HEK293 (cell line): ENCODE data around the gene PPP1R18.

Source experiments
- AEBP2 ChIP-seq: fragments of 450-650 bp; formaldehyde crosslinking; IDR thresholded peaks from 2 replicates; pipeline ENCODE4 v1.5.1; 2016; ENCODE audit warnings: missing biosample characterization, missing genetic modification characterization, borderline replicate concordance
- BCL11B ChIP-seq: fragments of 450-650 bp; formaldehyde crosslinking; IDR thresholded peaks from 2 replicates; pipeline ENCODE4 v1.5.1; 2016; ENCODE audit warnings: low read depth, missing biosample characterization, missing genetic modification characterization
- GFI1B ChIP-seq: fragments of 450-650 bp; formaldehyde crosslinking; IDR thresholded peaks from 2 replicates; pipeline ENCODE4 v1.5.1; 2016; ENCODE audit warnings: missing biosample characterization, missing genetic modification characterization
- KLF7 ChIP-seq: fragments of 450-650 bp; formaldehyde crosslinking; IDR thresholded peaks from 2 replicates; pipeline ENCODE4 v1.5.1; 2016; ENCODE audit warnings: missing biosample characterization, missing genetic modification characterization, borderline replicate concordance
- KLF9 ChIP-seq: fragments of 450-650 bp; formaldehyde crosslinking; IDR thresholded peaks from 2 replicates; pipeline ENCODE4 v1.5.1; 2016; ENCODE audit warnings: missing biosample characterization, missing genetic modification characterization, low read depth
- MYNN ChIP-seq: fragments of 450-650 bp; formaldehyde crosslinking; IDR thresholded peaks from 2 replicates; pipeline ENCODE4 v1.5.1; 2016; ENCODE audit warnings: missing biosample characterization, missing genetic modification characterization, borderline replicate concordance
- MZF1 ChIP-seq: fragments of 450-650 bp; formaldehyde crosslinking; IDR thresholded peaks from 2 replicates; pipeline ENCODE4 v1.5.1; 2017; ENCODE audit warnings: missing biosample characterization, missing genetic modification characterization, borderline replicate concordance
- PRDM4 ChIP-seq: fragments of 450-650 bp; formaldehyde crosslinking; IDR thresholded peaks from 2 replicates; pipeline ENCODE4 v1.5.1; 2017; ENCODE audit warnings: missing biosample characterization, missing genetic modification characterization
- PRDM6 ChIP-seq: fragments of 450-650 bp; formaldehyde crosslinking; IDR thresholded peaks from 2 replicates; pipeline ENCODE4 v1.5.1; 2017; ENCODE audit warnings: missing biosample characterization, missing genetic modification characterization
- SALL2 ChIP-seq: fragments of 450-650 bp; formaldehyde crosslinking; IDR thresholded peaks from 2 replicates; pipeline ENCODE4 v1.5.0; 2017; ENCODE audit warnings: missing biosample characterization, mild to moderate bottlenecking, missing genetic modification characterization, borderline replicate concordance
- ZBTB21 ChIP-seq: fragments of 450-650 bp; formaldehyde crosslinking; IDR thresholded peaks from 2 replicates; pipeline ENCODE4 v1.5.1; 2017; ENCODE audit warnings: missing biosample characterization, missing genetic modification characterization
- ZBTB26 ChIP-seq: fragments of 450-650 bp; formaldehyde crosslinking; optimal IDR thresholded peaks from 2 replicates; pipeline ENCODE3; 2016; ENCODE audit warnings: missing biosample characterization, mild to moderate bottlenecking, missing genetic modification characterization
- ZBTB6 ChIP-seq: fragments of 450-650 bp; formaldehyde crosslinking; IDR thresholded peaks from 2 replicates; pipeline ENCODE4 v1.5.1; 2017; ENCODE audit warnings: missing biosample characterization, missing genetic modification characterization
- ZBTB8A ChIP-seq: fragments of 450-650 bp; formaldehyde crosslinking; IDR thresholded peaks from 2 replicates; pipeline ENCODE4 v1.5.1; 2016; ENCODE audit warnings: missing biosample characterization, missing genetic modification characterization
- ZIC2 ChIP-seq: fragments of 450-650 bp; formaldehyde crosslinking; IDR thresholded peaks from 2 replicates; pipeline ENCODE4 v1.5.1; 2016; ENCODE audit warnings: missing biosample characterization, missing genetic modification characterization
- ZNF146 ChIP-seq: fragments of 450-650 bp; formaldehyde crosslinking; IDR thresholded peaks from 2 replicates; pipeline ENCODE4 v1.5.1; 2016; ENCODE audit warnings: missing biosample characterization, missing genetic modification characterization
- ZNF19 ChIP-seq: fragments of 450-650 bp; formaldehyde crosslinking; IDR thresholded peaks from 2 replicates; pipeline ENCODE4; 2016; ENCODE audit warnings: missing biosample characterization, missing genetic modification characterization, low read depth
- ZNF2 ChIP-seq: fragments of 450-650 bp; formaldehyde crosslinking; IDR thresholded peaks from 2 replicates; pipeline ENCODE4 v1.5.1; 2016; ENCODE audit warnings: missing biosample characterization, missing genetic modification characterization
- ZNF292 ChIP-seq: fragments of 450-650 bp; formaldehyde crosslinking; IDR thresholded peaks from 2 replicates; pipeline ENCODE4 v1.5.1; 2016; ENCODE audit warnings: low read depth, missing biosample characterization, missing genetic modification characterization, borderline replicate concordance
- ZNF350 ChIP-seq: fragments of 450-650 bp; formaldehyde crosslinking; IDR thresholded peaks from 2 replicates; pipeline ENCODE4 v1.5.0; 2017; ENCODE audit warnings: missing biosample characterization, mild to moderate bottlenecking, missing genetic modification characterization
- ZNF394 ChIP-seq: fragments of 450-650 bp; formaldehyde crosslinking; IDR thresholded peaks from 2 replicates; pipeline ENCODE4 v1.5.1; 2016; ENCODE audit warnings: missing biosample characterization, missing genetic modification characterization, mild to moderate bottlenecking, moderate library complexity, borderline replicate concordance
- ZNF473 ChIP-seq: fragments of 450-650 bp; formaldehyde crosslinking; IDR thresholded peaks from 2 replicates; pipeline ENCODE4 v1.5.1; 2017; ENCODE audit warnings: missing biosample characterization, missing genetic modification characterization
- ZNF48 ChIP-seq: fragments of 450-650 bp; formaldehyde crosslinking; IDR thresholded peaks from 2 replicates; pipeline ENCODE4 v1.5.1; 2016; ENCODE audit warnings: missing biosample characterization, missing genetic modification characterization
- ZNF488 ChIP-seq: fragments of 450-650 bp; formaldehyde crosslinking; IDR thresholded peaks from 2 replicates; pipeline ENCODE4 v1.5.1; 2016; ENCODE audit warnings: missing biosample characterization, missing genetic modification characterization
- ZNF510 ChIP-seq: fragments of 450-650 bp; formaldehyde crosslinking; IDR thresholded peaks from 2 replicates; pipeline ENCODE4 v1.5.1; 2018; ENCODE audit warnings: mild to moderate bottlenecking, missing genetic modification characterization, missing biosample characterization; ENCODE audit not compliant: insufficient replicate concordance
- ZNF513 ChIP-seq: fragments of 450-650 bp; IDR thresholded peaks from 2 replicates; pipeline ENCODE4 v1.5.1; 2018; ENCODE audit warnings: missing biosample characterization, missing genetic modification characterization
- ZNF677 ChIP-seq: fragments of 450-650 bp; IDR thresholded peaks from 2 replicates; pipeline ENCODE4 v1.5.0; 2018; ENCODE audit warnings: missing biosample characterization, mild to moderate bottlenecking, missing genetic modification characterization, moderate library complexity

PPP1R18 gene

GRCh38 chr6:30678964-30679726 lies 7.3 kb downstream of the PPP1R18 start (continued):
- TF ChIP-seq KLF9: no peak
- no peak for TF ChIP-seq GFI1B (tag by site-specific recombination)
- TF ChIP-seq KLF7: no peak
- TF ChIP-seq ZNF677 (tag by site-specific recombination): no peak
- TF ChIP-seq MZF1: no peak
- TF ChIP-seq ZNF292: no peak
- no peak for TF ChIP-seq ZNF146 (tag by site-specific recombination)
- peak; percentile 29; the same call in 1 of the 2 replicates for TF ChIP-seq ZIC2 (tag by site-specific recombination)
- TF ChIP-seq ZBTB26 (tag by site-specific recombination): peak; percentile 31
- TF ChIP-seq PRDM4 (tag by site-specific recombination): no peak
- no peak for TF ChIP-seq ZNF19 (tag by site-specific recombination)
- peak; percentile 55; the same call in 1 of the 2 replicates for TF ChIP-seq ZNF394 (tag by site-specific recombination)
- no peak for TF ChIP-seq ZNF350 (tag by site-specific recombination)
- TF ChIP-seq SALL2 (tag by site-specific recombination): no peak
- TF ChIP-seq MYNN (tag by site-specific recombination): no peak
- no peak for TF ChIP-seq ZNF510 (tag by site-specific recombination)
- TF ChIP-seq ZNF473: no peak
- TF ChIP-seq ZBTB8A (tag by site-specific recombination): peak; percentile 52
- TF ChIP-seq PRDM6: no peak
- TF ChIP-seq ZNF513 (tag by site-specific recombination): peak; percentile 96
- TF ChIP-seq ZNF488 (tag by site-specific recombination): no peak
- TF ChIP-seq BCL11B: no peak
- TF ChIP-seq ZNF48 (tag by site-specific recombination): no peak
- TF ChIP-seq ZBTB6 (tag by site-specific recombination): no peak
- TF ChIP-seq ZBTB21 (tag by site-specific recombination): no peak
- no peak for TF ChIP-seq AEBP2
- TF ChIP-seq ZNF2 (tag by site-specific recombination): 0 out of 2 replicates have a peak, but pooled peaks have one; percentile 38
